Transverse colon (tissue), 4 donors: ENCODE results near the gene ANXA9. TPM values are rescaled to one million over a fixed set of nuclear protein-coding genes. Genes with fewer than 3 reads are reported as not detected.

ENCODE experiments used
- DNase-seq: peaks from one replicate; pipeline ENCODE4 v3.0.0-alpha.2; 2019
- H3K27ac ChIP-seq, 4 donors: fragments of 200-600 bp; sonication (generic); 2 replicates each; pipeline ENCODE4 v1.5.1; 2016 to 2018; ENCODE audit warnings: inconsistent platforms in 4 of 4
- H3K27me3 ChIP-seq: fragments of 200-600 bp; sonication (generic); 2 replicates; pipeline ENCODE4 v1.5.1; 2017; ENCODE audit warnings: inconsistent platforms
- H3K36me3 ChIP-seq, 4 donors: fragments of 200-600 bp; sonication (generic); 2 replicates each; pipeline ENCODE4 v1.5.1; 2017 to 2019; ENCODE audit warnings: inconsistent platforms in 4 of 4
- H3K4me1 ChIP-seq, 4 donors: fragments of 200-600 bp; sonication (generic); 2 replicates each; pipeline ENCODE4 v1.5.1; 2017 to 2020; ENCODE audit warnings: inconsistent platforms in 4 of 4
- H3K4me3 ChIP-seq, 4 donors: fragments of 200-600 bp; sonication (generic); 1 replicate in 1 of 4; 2 replicates in 3 of 4; pipeline versions ENCODE4 v1.5.1 to v1.6.1; 2017 to 2019; ENCODE audit warnings: inconsistent platforms in 4 of 4
- H3K9me3 ChIP-seq, 2 donors: fragments of 200-600 bp; sonication (generic); 2 replicates each; pipeline ENCODE4 v1.5.1; 2017 to 2019; ENCODE audit warnings: inconsistent platforms in 2 of 2
- EP300 ChIP-seq: sonication (generic); formaldehyde crosslinking; IDR thresholded peaks from one replicate; pipeline ENCODE4 v1.6.1; 2017; ENCODE audit warnings: antibody characterized with exemption, low read depth
- POLR2A ChIP-seq: fragments of 450-650 bp; IDR thresholded peaks from one replicate; pipeline ENCODE4 v1.6.1; 2016; ENCODE audit warnings: antibody characterized with exemption, mild to moderate bottlenecking, moderate library complexity
- POLR2AphosphoS5 ChIP-seq, 3 donors: sonication (generic); formaldehyde crosslinking; IDR thresholded peaks; one replicate each; pipeline ENCODE4 v1.6.1; 2016; ENCODE audit warnings: antibody characterized with exemption in 3 of 3
- WGBS, 2 donors: methylation state at CpG; one replicate each; pipeline ENCODE4 v1.1.5; 2018; ENCODE audit warnings: low coverage in 1 of 2; 5-methylcytosine and 5-hydroxymethylcytosine counted together
- in situ Hi-C, 4 donors: fragments of 200-750 bp; cut with MboI; loops; one replicate each; pipeline versions ENCODE4 v1.15.0 to v1.15.1; 2017; ENCODE audit warnings: low sequenced_read_pairs in 3 of 4, low pct_ligation_motif_present in 1 of 4, low pct_unique_long_range_greater_than_20kb in 1 of 4
- intact Hi-C: fragments of 100-400 bp; cut with DNase I; formaldehyde crosslinking; loops from one replicate; pipeline ENCODE4 v1.15.1; 2023; ENCODE audit warnings: low total_unique reads
- total RNA-seq, 4 donors: library from RNA; depleted of rRNA; stranded (reverse); fragments of >200 nt; gene quantifications; one replicate each; pipeline ENCODE4 v1.1.0, GENCODE V29; 2016
- TF ChIP-seq, protein P1 (sequence below), 5 experiments: fragments of 200-600 bp in 3 of 5; fragments of 450-650 bp in 2 of 5; sonication (generic) in 3 of 5; IDR thresholded peaks; 1 replicate in 2 of 5; 2 replicates in 3 of 5; pipeline ENCODE4 v1.5.1; 2016 to 2017; ENCODE audit warnings: antibody characterized with exemption in 5 of 5, inconsistent platforms in 3 of 5, mild to moderate bottlenecking in 2 of 5, moderate library complexity in 1 of 5

The ANXA9 gene
- total RNA-seq, 4 donors from 2014 or later: 0.32 TPM; not detected in 3

DNA sequence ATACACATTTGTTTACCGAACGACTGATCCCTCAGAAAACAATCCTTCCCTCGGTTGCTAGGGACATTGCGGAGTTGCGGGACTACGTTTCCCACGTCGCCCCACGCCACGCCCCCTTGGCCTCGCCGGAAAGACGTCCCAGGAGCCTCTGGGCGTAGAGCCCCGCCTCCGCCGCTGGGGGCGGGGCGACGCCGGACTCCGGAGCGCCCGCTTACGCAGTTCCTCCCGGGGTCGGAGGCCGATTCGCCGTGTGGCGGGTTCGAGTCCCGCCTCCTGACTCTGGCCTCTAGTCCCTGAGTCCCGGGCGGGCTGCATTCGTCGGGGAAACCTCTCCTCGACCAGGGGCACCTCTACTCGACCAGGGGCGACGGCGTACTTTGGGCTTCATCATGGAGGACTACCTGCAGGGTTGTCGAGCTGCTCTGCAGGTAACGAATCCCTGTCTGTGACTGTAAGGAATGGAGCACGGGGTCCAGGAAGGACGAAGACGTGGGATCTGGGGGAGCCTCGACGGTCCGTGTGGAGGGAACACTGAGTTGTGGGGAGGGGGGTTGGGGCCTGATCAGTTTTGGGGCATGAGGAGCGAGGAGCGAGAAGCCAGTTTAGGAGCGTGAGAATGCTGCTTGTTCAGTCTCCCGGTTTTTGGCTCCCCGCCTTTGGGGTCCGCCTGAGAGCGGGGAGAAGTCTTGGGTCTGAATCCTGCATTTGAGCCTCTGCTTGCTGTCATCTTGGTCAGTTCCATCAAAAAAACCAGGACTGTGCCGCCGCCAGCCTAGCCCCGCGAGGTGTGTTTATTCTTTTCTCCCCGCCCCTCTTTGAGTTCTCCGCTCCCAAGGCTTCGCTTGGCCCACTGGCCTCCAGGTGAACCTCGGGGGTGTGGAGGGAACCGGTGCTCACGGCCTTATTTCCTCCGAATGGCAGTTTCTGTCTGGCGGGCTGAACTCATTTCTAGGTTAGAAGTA is 26.4 kb downstream of the ANXA9 start, which contains the start of gene PRUNE1:
Gene PRUNE1, plus strand, starts transcription at position 206 of the 962 bp plus-strand sequence. Its CDS starts 184 bp downstream, at position 390.
- Histone ChIP-seq H3K9me3 (no peaks in the 10 kb centered on the region), H3K4me1 (peaks cover 46 to 80% (median 56%) of the 10 kb centered on the region in 4 donors), H3K36me3 (no peaks in the 10 kb centered on the region), H3K27me3 (no peaks in the 10 kb centered on the region), H3K27ac (peak within 1 kb of the TSS; percentile 89 to 96 (median 92)), H3K4me3 (peak within 1 kb of the TSS; percentile 57 to 86 (median 62))
- TF ChIP-seq EP300 (no peak), POLR2AphosphoS5 (IDR thresholded peaks at IDR 0.05) (peak; percentile 61 to 72 (median 66)), POLR2A (peak; percentile 48)
- TF ChIP-seq, protein P1, sequence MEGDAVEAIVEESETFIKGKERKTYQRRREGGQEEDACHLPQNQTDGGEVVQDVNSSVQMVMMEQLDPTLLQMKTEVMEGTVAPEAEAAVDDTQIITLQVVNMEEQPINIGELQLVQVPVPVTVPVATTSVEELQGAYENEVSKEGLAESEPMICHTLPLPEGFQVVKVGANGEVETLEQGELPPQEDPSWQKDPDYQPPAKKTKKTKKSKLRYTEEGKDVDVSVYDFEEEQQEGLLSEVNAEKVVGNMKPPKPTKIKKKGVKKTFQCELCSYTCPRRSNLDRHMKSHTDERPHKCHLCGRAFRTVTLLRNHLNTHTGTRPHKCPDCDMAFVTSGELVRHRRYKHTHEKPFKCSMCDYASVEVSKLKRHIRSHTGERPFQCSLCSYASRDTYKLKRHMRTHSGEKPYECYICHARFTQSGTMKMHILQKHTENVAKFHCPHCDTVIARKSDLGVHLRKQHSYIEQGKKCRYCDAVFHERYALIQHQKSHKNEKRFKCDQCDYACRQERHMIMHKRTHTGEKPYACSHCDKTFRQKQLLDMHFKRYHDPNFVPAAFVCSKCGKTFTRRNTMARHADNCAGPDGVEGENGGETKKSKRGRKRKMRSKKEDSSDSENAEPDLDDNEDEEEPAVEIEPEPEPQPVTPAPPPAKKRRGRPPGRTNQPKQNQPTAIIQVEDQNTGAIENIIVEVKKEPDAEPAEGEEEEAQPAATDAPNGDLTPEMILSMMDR (IDR thresholded peaks at IDR 0.05): peak in 1 of 5 experiments; percentile 28
- in situ Hi-C loops (no loop called here), intact Hi-C loops (no loop called here)
- 1% methylated on average over 67 of the region's 69 CpGs; no CpG with 5 or more reads in 1 of the 2 donors for WGBS, 2 donors
- peak; percentile 99 for DNase-seq

DNA sequence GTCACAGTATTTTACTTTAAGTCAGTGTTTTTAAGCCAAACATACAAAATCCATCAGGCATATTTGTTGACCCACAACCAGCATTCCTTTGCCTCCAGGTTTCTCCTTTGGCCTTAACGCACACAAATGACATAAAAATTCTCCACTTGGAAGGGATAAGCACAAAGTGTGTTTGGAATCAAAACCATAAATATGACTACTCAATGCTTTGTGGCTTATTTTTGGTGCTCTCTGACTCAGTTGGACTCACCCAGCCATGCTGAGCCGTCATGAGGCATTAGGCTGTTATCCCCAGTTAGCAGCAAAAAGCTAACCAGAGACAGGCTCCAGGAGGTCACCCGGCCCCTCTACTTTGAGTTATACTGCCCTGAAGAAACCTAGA is 27.1 kb downstream of the ANXA9 start:
- 41% methylated on average over 3 of the region's 3 CpGs; no CpG with 5 or more reads in 1 of the 2 donors for WGBS, 2 donors
- H3K4me1 ChIP-seq: peaks cover 39 to 80% (median 58%) of the 10 kb centered on the region in 4 donors
- TF ChIP-seq EP300 (no peak), POLR2AphosphoS5 (IDR thresholded peaks at IDR 0.05) (no peak), POLR2A (no peak)
- TF ChIP-seq, protein P1 (IDR thresholded peaks at IDR 0.05): no peak
- H3K9me3 ChIP-seq: no peaks in the 10 kb centered on the region
- in situ Hi-C loops (no loop called here), intact Hi-C loops (no loop called here)
- H3K27ac ChIP-seq: peak overlapping the region; percentile 89 to 96 (median 92)
- H3K4me3 ChIP-seq: peak overlapping the region; percentile 55 to 86 (median 62)
- H3K36me3 ChIP-seq: no peaks in the 10 kb centered on the region
- no peak for DNase-seq
- no peaks in the 10 kb centered on the region for H3K27me3 ChIP-seq

DNA sequence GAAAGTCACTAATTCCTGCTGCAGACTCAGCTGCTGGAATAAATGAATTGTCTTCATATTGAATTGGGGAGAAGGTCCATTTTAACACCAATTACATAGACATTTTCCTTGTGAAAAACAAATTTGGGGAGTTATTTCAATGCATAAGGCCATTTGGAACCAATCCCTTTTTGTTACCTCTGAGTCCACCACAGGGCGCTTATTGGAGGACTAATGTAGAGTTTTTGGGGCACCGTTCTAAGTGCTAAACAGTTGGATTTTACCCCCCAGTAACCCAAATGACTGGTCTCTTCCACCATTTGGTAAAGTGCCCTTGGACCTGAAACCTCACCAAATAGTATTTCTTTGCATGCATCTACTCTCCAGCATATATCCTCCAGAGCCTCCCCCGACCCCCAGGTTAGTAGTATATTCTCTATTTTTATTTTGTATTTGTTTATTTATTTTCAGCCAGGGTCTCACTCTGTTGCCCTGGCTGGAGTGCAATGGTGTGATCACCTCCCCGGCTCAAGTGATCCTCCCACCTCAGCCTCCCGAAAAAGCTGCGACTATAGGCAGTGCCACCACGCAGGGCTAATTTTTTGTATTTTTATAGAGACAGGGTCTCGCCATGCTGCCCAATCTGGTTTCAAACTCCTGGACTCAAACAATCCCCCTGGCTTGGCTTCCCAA is 27.7 kb downstream of the ANXA9 start:
- no peaks in the 10 kb centered on the region for H3K27me3 ChIP-seq
- H3K4me1 ChIP-seq: peaks cover 33 to 80% (median 53%) of the 10 kb centered on the region in 4 donors
- no peak overlapping the region for H3K4me3 ChIP-seq
- in situ Hi-C loops: loop anchor here in 1 of 4 donors (10.0 kb wide), 1 partner anchor 145 kb away; the partner anchor contains the start of gene TNFAIP8L2
- H3K27ac ChIP-seq: peak overlapping the region in 3 of 4 donors; percentile 92 to 96 (median 93)
- no peak for DNase-seq
- intact Hi-C loops: no loop called here
- TF ChIP-seq POLR2A (no peak), EP300 (no peak), POLR2AphosphoS5 (IDR thresholded peaks at IDR 0.05) (no peak)
- TF ChIP-seq, protein P1 (IDR thresholded peaks at IDR 0.05): no peak
- H3K36me3 ChIP-seq: no peaks in the 10 kb centered on the region
- H3K9me3 ChIP-seq: no peaks in the 10 kb centered on the region
- 92 to 94% methylated on average over 3 to 8 of the region's 8 CpGs for WGBS, 2 donors

DNA sequence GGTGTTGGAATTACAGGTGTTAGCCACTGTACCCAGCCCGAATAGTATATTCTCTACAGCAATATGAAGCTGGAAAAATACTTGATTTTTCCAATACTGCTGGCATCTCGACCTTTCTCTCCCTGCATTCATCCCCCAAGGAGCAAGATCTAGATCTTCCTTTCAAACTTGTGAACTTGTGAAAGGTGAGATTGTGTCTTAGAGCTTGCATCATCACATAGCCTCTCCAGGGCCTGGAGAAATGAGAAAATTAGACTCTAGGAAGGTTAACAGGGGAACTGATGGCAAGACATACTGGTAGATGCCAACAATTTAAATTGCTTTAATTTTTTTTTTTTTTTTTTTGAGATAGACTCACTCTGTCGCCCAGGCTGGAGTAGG is 28.2 kb downstream of the ANXA9 start:
- TF ChIP-seq POLR2AphosphoS5 (IDR thresholded peaks at IDR 0.05): no peak
- no peak for TF ChIP-seq POLR2A
- no peak for TF ChIP-seq EP300
- TF ChIP-seq, protein P1 (IDR thresholded peaks at IDR 0.05): no peak
- no peak for DNase-seq
- Histone ChIP-seq H3K27me3 (no peaks in the 10 kb centered on the region), H3K9me3 (no peaks in the 10 kb centered on the region), H3K4me3 (no peak overlapping the region), H3K36me3 (no peaks in the 10 kb centered on the region), H3K27ac (no peak overlapping the region), H3K4me1 (peaks cover 30 to 77% (median 48%) of the 10 kb centered on the region in 4 donors)
- WGBS, 2 donors: 83 to 90% methylated on average over 2 to 3 of the region's 3 CpGs
- intact Hi-C loops (no loop called here), in situ Hi-C loops (loop anchor here in 1 of 4 donors (10.0 kb wide), 1 partner anchor 144 kb away; the partner anchor contains the start of gene TNFAIP8L2)
